ENCODE data around the gene HOXB5. TPM values are rescaled to one million over a fixed set of nuclear protein-coding genes. Genes with fewer than 3 reads are reported as not detected.

The HOXB5 gene
- total and polyA plus RNA-seq, 2 of the 4 experiments (the other 2 are of a cell fraction), result 0.54 to 18.0 TPM

- H3K18ac ChIP-seq (ENCODE audit: low read depth, low read length), result no peak overlapping the region
- 100% methylated on average over 3 of the region's 4 CpGs; no CpG with 5 or more reads in 1 of the 2 experiments for WGBS, 2 experiments (ENCODE audit: extremely low coverage in 2 of 2, insufficient read length in 1 of 2)
- peaks cover 24 to 42% of the 10 kb centered on the region in 2 experiments; a peak in 3 of 4 replicates for H3K79me1 ChIP-seq (ENCODE audit: low read depth in 1 of 2, low read length in 2 of 2)
- H2BK120ac ChIP-seq (ENCODE audit: low read depth, low read length), result no peak overlapping the region
- no peak overlapping the region for H3K9ac ChIP-seq (ENCODE audit: low read depth, low read length)
- dilution Hi-C loops (cut with HindIII; ENCODE audit: low sequenced_read_pairs, unreplicated experiment) (no loop called here), intact Hi-C loops (cut with micrococcal nuclease) (no loop called here), in situ Hi-C loops (cut with MboI; ENCODE audit: low sequenced_read_pairs) (no loop called here)
- H3K23ac ChIP-seq (ENCODE audit: low read depth, low read length), result no peak overlapping the region
- ChIA-PET CTCF (interaction anchor here (0.6 kb wide), 2 partner anchors 327 to 759 kb away, joined by 3 to 7 read pairs; no protein-coding TSS in a partner anchor), POLR2A (ENCODE audit: unreplicated experiment) (no interaction called here)
- H4K5ac ChIP-seq (ENCODE audit: low read depth, low read length), result no peak overlapping the region
- peaks cover 15% of the 10 kb centered on the region for H4K20me1 ChIP-seq (ENCODE audit: insufficient read depth, low read length)
- peaks cover 2% of the 10 kb centered on the region; the same call in 1 of the 2 replicates for H3K36me3 ChIP-seq (ENCODE audit: control insufficient read depth, insufficient read depth, low read length)
- H2AK9ac ChIP-seq (replicated peaks; ENCODE audit: low read depth, low read length, poor library complexity), result no peak overlapping the region
- H2BK20ac ChIP-seq (ENCODE audit: low read depth, low read length), result no peak overlapping the region
- no peak for TF ChIP-seq MXI1 (IDR thresholded peaks at IDR 0.05; ENCODE audit: borderline replicate concordance, low read depth, low read length)
- TF ChIP-seq FOS (IDR thresholded peaks at IDR 0.05; ENCODE audit: low read depth, low read length), result no peak
- TF ChIP-seq USF2 (IDR thresholded peaks at IDR 0.05; ENCODE audit: low read depth, low read length), result no peak
- TF ChIP-seq CEBPB (IDR thresholded peaks at IDR 0.05; ENCODE audit: low read depth, low read length), result no peak
- no peak for TF ChIP-seq BHLHE40 (IDR thresholded peaks at IDR 0.05; ENCODE audit: low read depth, low read length)
- no peak for TF ChIP-seq MAZ (IDR thresholded peaks at IDR 0.05; ENCODE audit: borderline replicate concordance, low read depth, low read length)
- TF ChIP-seq CHD1 (IDR thresholded peaks at IDR 0.05; ENCODE audit: low read depth, low read length), result no peak
- no peak overlapping the region for H3K4me3 ChIP-seq (ENCODE audit: insufficient read depth, low read depth, low read length)
- H3K4ac ChIP-seq (ENCODE audit: low read depth, low read length), result no peak overlapping the region
- no peak overlapping the region for H3K14ac ChIP-seq (replicated peaks; ENCODE audit: low read depth, low read length)
- no peak overlapping the region for H3K27ac ChIP-seq (ENCODE audit: insufficient read depth, low read length)
- H2BK5ac ChIP-seq (ENCODE audit: low read depth, low read length, poor library complexity, severe bottlenecking), result no peak overlapping the region
- no peaks in the 10 kb centered on the region for H3K9me3 ChIP-seq (ENCODE audit: control insufficient read depth, insufficient read depth, low read length)
- H3K56ac ChIP-seq (ENCODE audit: extremely low read depth, insufficient read depth, low read length), result no peak overlapping the region
- H2AFZ ChIP-seq (replicated peaks; ENCODE audit: low read length, poor library complexity), result no peak overlapping the region
- no peak overlapping the region for H3K4me2 ChIP-seq (ENCODE audit: low read depth, low read length)
- DNase-seq (no peak), ATAC-seq (ENCODE audit: low read depth) (no peak)
- H4K8ac ChIP-seq (ENCODE audit: low read depth in 2 of 2, low read length in 2 of 2), result no peak overlapping the region
- 0 out of 2 replicates have a peak, but pooled peaks cover 3% of the 10 kb centered on the region for H3K9me1 ChIP-seq (ENCODE audit: insufficient read depth, low read length)
- no peak overlapping the region for H2BK15ac ChIP-seq (ENCODE audit: low read depth, low read length)
- H2AK5ac ChIP-seq (ENCODE audit: low read depth, low read length), result no peak overlapping the region
- no peak overlapping the region for H4K91ac ChIP-seq (ENCODE audit: insufficient read depth, low read depth, low read length)
- H3K4me1 ChIP-seq (ENCODE audit: control insufficient read depth, insufficient read depth, low read length), result peaks cover 5% of the 10 kb centered on the region; the same call in 1 of the 2 replicates
- H3K27me3 ChIP-seq (ENCODE audit: control insufficient read depth, insufficient read depth, low read length), result no peaks in the 10 kb centered on the region
- no TSS peak for BruUV-seq (replicated peaks)
Measured at GRCh38 chr17:48601207-48601538, 7.6 kb upstream of the HOXB5 start.
